Measurements from ENCODE around the gene SOWAHC.
"Not testable (repeated sequence)": the region's sequence is repeated elsewhere in the genome, so short reads cannot be mapped to it uniquely, and the experiment has no call there.

SOWAHC gene

GRCh38 chr2:109613922-109614714, at the start of gene SOWAHC, which contains the start of gene SEPTIN10:
TSS of gene SOWAHC (plus strand) at chr2:109614364. CDS start at chr2:109614490, 126 bp downstream.
TSS of gene SEPTIN10 (minus strand) at chr2:109613966. CDS start at chr2:109613827, 139 bp downstream.
- CTCF ChIA-PET, result no interaction called here
- peak within 1 kb of the TSS; percentile 75 for H3K27ac Mint-ChIP-seq
- peak within 1 kb of the TSS; percentile 82 for H3K4me3 Mint-ChIP-seq

GRCh38 chr2:109575373-109575772, 38.8 kb upstream of the SOWAHC start:
- H3K27me3 Mint-ChIP-seq, result no peaks in the 10 kb centered on the region
- CTCF ChIA-PET, result interaction anchor here (0.8 kb wide), 1 partner anchor 29 kb away, joined by 5 read pairs; no protein-coding TSS in a partner anchor
- H3K4me1 Mint-ChIP-seq, result no peaks in the 10 kb centered on the region
- H3K27ac Mint-ChIP-seq, result no peak overlapping the region
- DNase-seq, result no peak
- no peak overlapping the region for H3K4me3 Mint-ChIP-seq
- H3K36me3 Mint-ChIP-seq, result no peaks in the 10 kb centered on the region
- no peaks in the 10 kb centered on the region for H3K9me3 Mint-ChIP-seq

More at GRCh38 chr2:109613922-109614714, at the start of gene SOWAHC, which contains the start of gene SEPTIN10:
- Mint-ChIP-seq H3K4me1 (peaks cover 13% of the 10 kb centered on the region), H3K27me3 (peaks cover 78% of the 10 kb centered on the region), H3K36me3 (peaks cover 2% of the 10 kb centered on the region), H3K9me3 (no peaks in the 10 kb centered on the region)
- DNase-seq, result peak; percentile 85

GRCh38 chr2:109577630-109578029, 36.5 kb upstream of the SOWAHC start:
- H3K27me3 Mint-ChIP-seq, H3K27ac Mint-ChIP-seq, H3K9me3 Mint-ChIP-seq, H3K36me3 Mint-ChIP-seq, DNase-seq, H3K4me3 Mint-ChIP-seq, H3K4me1 Mint-ChIP-seq, CTCF ChIA-PET: not testable (repeated sequence)

GRCh38 chr2:109582928-109583895, 31.0 kb upstream of the SOWAHC start:
- DNase-seq, result no peak
- no peak overlapping the region for H3K4me3 Mint-ChIP-seq
- no peaks in the 10 kb centered on the region for H3K9me3 Mint-ChIP-seq
- H3K27me3 Mint-ChIP-seq, result peaks cover 4% of the 10 kb centered on the region
- CTCF ChIA-PET, result no interaction called here
- H3K4me1 Mint-ChIP-seq, result no peaks in the 10 kb centered on the region
- H3K36me3 Mint-ChIP-seq, result no peaks in the 10 kb centered on the region
- H3K27ac Mint-ChIP-seq, result no peak overlapping the region

DNA sequence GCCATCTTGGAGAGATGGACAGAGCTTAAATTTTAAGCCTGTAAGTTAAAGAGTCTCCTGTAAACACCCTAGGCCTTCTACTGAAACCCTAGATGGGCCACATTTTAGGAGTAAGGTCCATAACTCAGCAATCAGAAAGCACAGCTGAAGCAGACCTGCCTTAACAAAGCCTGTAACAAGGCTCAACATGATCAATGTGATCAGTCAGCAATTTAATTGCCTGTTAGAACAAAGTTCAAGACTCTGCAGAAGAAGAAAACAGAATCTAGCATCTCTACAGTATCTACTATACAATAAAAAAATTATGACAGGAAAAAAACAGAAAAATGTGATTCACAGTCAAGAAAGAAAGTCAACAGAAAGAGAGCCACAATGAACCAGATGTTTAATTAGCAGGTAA, 27.5 kb upstream of the SOWAHC start:
- H3K9me3 Mint-ChIP-seq, result no peaks in the 10 kb centered on the region
- CTCF ChIA-PET, result interaction anchor here (3.0 kb wide), 1 partner anchor 40 kb away, joined by 10 read pairs; no protein-coding TSS in a partner anchor
- DNase-seq, result no peak
- no peaks in the 10 kb centered on the region for H3K4me1 Mint-ChIP-seq
- H3K4me3 Mint-ChIP-seq, result no peak overlapping the region
- no peak overlapping the region for H3K27ac Mint-ChIP-seq
- H3K36me3 Mint-ChIP-seq, result no peaks in the 10 kb centered on the region
- peaks cover 8% of the 10 kb centered on the region for H3K27me3 Mint-ChIP-seq

- Mint-ChIP-seq H3K4me3 (no peak overlapping the region), H3K27me3 (peaks cover 4% of the 10 kb centered on the region), H3K9me3 (no peaks in the 10 kb centered on the region), H3K36me3 (no peaks in the 10 kb centered on the region), H3K4me1 (no peaks in the 10 kb centered on the region), H3K27ac (no peak overlapping the region)
- CTCF ChIA-PET, result no interaction called here
- no peak for DNase-seq
Measured at GRCh38 chr2:109591206-109591605, 23.0 kb upstream of the SOWAHC start.

GRCh38 chr2:109592905-109593304, 21.3 kb upstream of the SOWAHC start:
- H3K4me3 Mint-ChIP-seq, result no peak overlapping the region
- no peaks in the 10 kb centered on the region for H3K9me3 Mint-ChIP-seq
- peaks cover 4% of the 10 kb centered on the region for H3K27me3 Mint-ChIP-seq
- H3K36me3 Mint-ChIP-seq, result no peaks in the 10 kb centered on the region
- CTCF ChIA-PET, result no interaction called here
- no peak overlapping the region for H3K27ac Mint-ChIP-seq
- no peak for DNase-seq
- H3K4me1 Mint-ChIP-seq, result no peaks in the 10 kb centered on the region

DNA sequence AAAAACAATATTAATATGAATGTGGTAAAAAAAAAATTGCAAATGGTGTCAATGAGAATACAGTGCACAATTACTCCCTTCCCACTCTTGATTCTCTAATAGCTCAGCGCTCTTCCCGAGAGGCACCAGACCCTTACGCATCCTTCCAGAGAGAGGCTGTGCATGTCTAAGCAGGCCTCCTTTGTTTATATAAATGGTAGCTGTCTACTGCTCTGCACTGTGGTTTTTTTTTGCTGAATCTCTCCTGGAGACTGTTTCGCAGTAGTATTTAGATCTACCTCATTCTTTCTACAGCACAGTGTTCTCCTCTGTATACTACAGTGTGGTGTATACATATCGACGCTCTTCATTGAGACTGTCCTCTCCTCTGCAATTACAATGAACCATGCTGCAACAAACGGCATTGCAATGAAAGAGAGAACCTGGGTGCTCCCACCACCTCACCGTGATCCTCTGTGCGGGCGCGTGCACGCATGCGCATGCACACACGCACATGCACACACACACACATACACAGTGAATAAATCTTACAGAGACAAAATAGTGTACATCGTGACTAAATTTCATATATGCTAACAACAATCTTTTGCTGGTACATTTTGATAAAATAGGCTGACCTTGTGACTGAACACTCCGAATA, 19.8 kb upstream of the SOWAHC start:
- DNase-seq, result no peak
- Mint-ChIP-seq H3K36me3 (no peaks in the 10 kb centered on the region), H3K27ac (no peak overlapping the region), H3K9me3 (no peaks in the 10 kb centered on the region), H3K4me1 (no peaks in the 10 kb centered on the region), H3K27me3 (peaks cover 7% of the 10 kb centered on the region), H3K4me3 (no peak overlapping the region)
- CTCF ChIA-PET, result no interaction called here

- CTCF ChIA-PET, result no interaction called here
- Mint-ChIP-seq H3K27me3 (peaks cover 9% of the 10 kb centered on the region), H3K4me1 (no peaks in the 10 kb centered on the region), H3K27ac (no peak overlapping the region), H3K9me3 (no peaks in the 10 kb centered on the region), H3K4me3 (no peak overlapping the region), H3K36me3 (no peaks in the 10 kb centered on the region)
- DNase-seq, result no peak
Measured at GRCh38 chr2:109595644-109596043, 18.5 kb upstream of the SOWAHC start.

DNA sequence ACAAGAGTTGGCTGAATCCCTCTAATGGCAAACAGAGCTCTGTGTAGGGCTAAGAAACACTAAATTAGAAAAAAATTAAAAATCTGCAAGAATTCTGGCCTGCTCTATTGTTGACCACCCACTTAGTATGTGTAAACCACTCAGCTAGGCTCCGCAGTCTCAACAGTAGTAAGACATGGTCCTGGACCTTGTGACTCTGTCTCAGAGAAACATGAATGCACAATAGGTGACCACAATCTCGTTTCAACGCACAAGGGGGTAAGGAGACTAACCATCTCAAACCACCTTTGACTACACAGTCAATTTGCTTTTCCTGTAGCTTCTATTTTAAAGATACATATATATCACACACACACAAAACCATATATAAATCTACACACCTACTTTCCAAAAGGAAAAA, 16.9 kb upstream of the SOWAHC start:
- Mint-ChIP-seq H3K27ac (no peak overlapping the region), H3K9me3 (no peaks in the 10 kb centered on the region), H3K4me1 (no peaks in the 10 kb centered on the region), H3K36me3 (no peaks in the 10 kb centered on the region), H3K4me3 (no peak overlapping the region), H3K27me3 (peaks cover 7% of the 10 kb centered on the region)
- no peak for DNase-seq
- CTCF ChIA-PET, result no interaction called here

GRCh38 chr2:109601783-109602182, 12.4 kb upstream of the SOWAHC start:
- Mint-ChIP-seq H3K4me1 (no peaks in the 10 kb centered on the region), H3K36me3 (no peaks in the 10 kb centered on the region), H3K9me3 (no peaks in the 10 kb centered on the region), H3K27ac (no peak overlapping the region), H3K27me3 (peaks cover 7% of the 10 kb centered on the region), H3K4me3 (no peak overlapping the region)
- CTCF ChIA-PET, result no interaction called here
- DNase-seq, result no peak

GRCh38 chr2:109602617-109603188, 11.5 kb upstream of the SOWAHC start:
- no peaks in the 10 kb centered on the region for H3K4me1 Mint-ChIP-seq
- H3K27ac Mint-ChIP-seq, result no peak overlapping the region
- no peak for DNase-seq
- peaks cover 10% of the 10 kb centered on the region for H3K27me3 Mint-ChIP-seq
- H3K4me3 Mint-ChIP-seq, result no peak overlapping the region
- H3K9me3 Mint-ChIP-seq, result no peaks in the 10 kb centered on the region
- CTCF ChIA-PET, result no interaction called here
- no peaks in the 10 kb centered on the region for H3K36me3 Mint-ChIP-seq

DNA sequence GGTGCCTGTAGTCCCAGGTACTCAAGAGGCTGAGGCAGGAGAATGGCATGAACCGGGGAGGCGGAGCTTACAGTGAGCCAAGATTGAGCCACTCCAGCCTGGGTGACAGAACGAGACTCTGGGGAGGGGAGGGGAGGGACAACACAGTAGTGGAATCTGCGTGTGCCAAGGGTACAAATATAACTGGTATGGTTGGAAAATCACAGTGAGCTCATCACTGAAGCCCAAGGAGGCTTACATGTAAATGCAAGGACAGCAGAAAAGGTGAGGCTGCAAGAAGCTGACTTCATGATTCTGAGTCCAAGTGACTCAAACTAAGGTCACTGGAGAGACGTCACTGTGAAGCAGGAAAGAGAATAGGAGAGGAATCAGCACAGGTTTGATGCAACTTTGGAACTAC, 9.6 kb upstream of the SOWAHC start:
- DNase-seq, result no peak
- peaks cover 19% of the 10 kb centered on the region for H3K27me3 Mint-ChIP-seq
- no peak overlapping the region for H3K4me3 Mint-ChIP-seq
- H3K27ac Mint-ChIP-seq, result no peak overlapping the region
- H3K4me1 Mint-ChIP-seq, result peaks cover 2% of the 10 kb centered on the region
- CTCF ChIA-PET, result no interaction called here
- no peaks in the 10 kb centered on the region for H3K9me3 Mint-ChIP-seq
- H3K36me3 Mint-ChIP-seq, result no peaks in the 10 kb centered on the region

DNA sequence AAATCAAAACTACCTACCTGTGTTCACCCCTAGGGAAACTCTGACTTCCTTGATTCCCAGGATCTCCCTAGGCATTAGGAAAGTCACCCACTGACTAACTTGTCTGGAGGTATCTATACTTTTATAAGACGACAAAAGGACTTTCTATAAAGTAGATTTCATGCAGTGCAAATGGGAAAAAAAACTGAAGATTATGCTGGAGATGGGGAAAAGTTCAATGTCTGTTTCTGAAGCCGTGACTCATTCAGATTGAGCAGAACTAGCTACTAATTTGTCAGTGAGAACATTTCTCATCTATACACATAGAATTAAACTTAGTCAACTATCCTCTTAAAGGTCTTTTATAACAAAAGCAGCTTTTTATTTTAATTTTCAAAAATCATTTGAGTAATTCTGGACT, 6.4 kb upstream of the SOWAHC start:
- H3K4me1 Mint-ChIP-seq, result peaks cover 4% of the 10 kb centered on the region
- H3K4me3 Mint-ChIP-seq, result no peak overlapping the region
- no peak overlapping the region for H3K27ac Mint-ChIP-seq
- peaks cover 47% of the 10 kb centered on the region for H3K27me3 Mint-ChIP-seq
- H3K36me3 Mint-ChIP-seq, result no peaks in the 10 kb centered on the region
- CTCF ChIA-PET, result no interaction called here
- H3K9me3 Mint-ChIP-seq, result no peaks in the 10 kb centered on the region
- DNase-seq, result no peak
